H9 (cell line): ENCODE measurements around the gene ZBTB20. TPM values are rescaled to one million over a fixed set of nuclear protein-coding genes. Genes with fewer than 3 reads are reported as not detected.

Source experiments
- DNase-seq: peaks from one replicate; pipeline ENCODE4 v3.0.0-alpha.2; 2017
- H2AFZ ChIP-seq: one replicate; pipeline ENCODE4 v1.6.1; 2013; ENCODE audit warnings: mild to moderate bottlenecking, low read length, control low read depth, moderate library complexity
- H2AK5ac ChIP-seq: 2 replicates; pipeline ENCODE4 v1.6.1; 2013; ENCODE audit warnings: low read length, control low read depth, mixed read lengths; ENCODE audit not compliant: insufficient read length
- H2BK120ac ChIP-seq: one replicate; pipeline ENCODE4 v1.6.1; 2013; ENCODE audit warnings: low read depth, mild to moderate bottlenecking, low read length, control low read depth, inconsistent platforms; ENCODE audit not compliant: poor library complexity, severe bottlenecking
- H2BK12ac ChIP-seq: 2 replicates; pipeline ENCODE4 v1.6.1; 2013; ENCODE audit warnings: low read length, control low read depth, mixed read lengths, low read depth; ENCODE audit not compliant: insufficient read length
- H2BK15ac ChIP-seq: 2 replicates; pipeline ENCODE4 v1.6.1; 2013; ENCODE audit warnings: low read depth, low read length, control low read depth
- H2BK20ac ChIP-seq: one replicate; pipeline ENCODE4 v1.6.1; 2013; ENCODE audit warnings: low read depth, mild to moderate bottlenecking, low read length, control low read depth, inconsistent platforms; ENCODE audit not compliant: poor library complexity, severe bottlenecking
- H2BK5ac ChIP-seq: 2 replicates; pipeline ENCODE4 v1.6.1; 2013; ENCODE audit warnings: low read length, control low read depth, mixed read lengths; ENCODE audit not compliant: insufficient read length
- H3K14ac ChIP-seq: 2 replicates; pipeline ENCODE4 v1.6.1; 2013; ENCODE audit warnings: low read length, control low read depth; ENCODE audit not compliant: insufficient read depth
- H3K18ac ChIP-seq: 2 replicates; pipeline ENCODE4 v1.6.1; 2013; ENCODE audit warnings: low read depth, mild to moderate bottlenecking, mixed read lengths, low read length, control low read depth; ENCODE audit not compliant: insufficient read length
- H3K23ac ChIP-seq: 2 replicates; pipeline ENCODE4 v1.6.1; 2013; ENCODE audit warnings: low read length, control low read depth, mixed read lengths, low read depth; ENCODE audit not compliant: insufficient read length
- H3K23me2 ChIP-seq: 2 replicates; pipeline ENCODE4 v1.6.1; 2013; ENCODE audit warnings: low read depth, mild to moderate bottlenecking, mixed read lengths, low read length, control low read depth; ENCODE audit not compliant: insufficient read length, poor library complexity, severe bottlenecking
- H3K27ac ChIP-seq: 2 replicates; pipeline ENCODE4 v1.5.1; 2013; ENCODE audit warnings: low read length, control low read depth, mixed read lengths, low read depth; ENCODE audit not compliant: insufficient read length
- H3K27me3 ChIP-seq: 2 replicates; pipeline ENCODE4 v1.6.1; 2013; ENCODE audit warnings: low read length, control low read depth, inconsistent platforms; ENCODE audit not compliant: insufficient read depth
- H3K4ac ChIP-seq: 2 replicates; pipeline ENCODE4 v1.6.1; 2013; ENCODE audit warnings: low read depth, mild to moderate bottlenecking, control low read depth, inconsistent platforms, low read length, moderate library complexity
- H3K4me1 ChIP-seq: 2 replicates; pipeline ENCODE4 v1.6.1; 2013; ENCODE audit warnings: low read length, control low read depth, inconsistent platforms; ENCODE audit not compliant: insufficient read depth
- H3K4me2 ChIP-seq: 2 replicates; pipeline ENCODE4 v1.6.1; 2013; ENCODE audit warnings: low read length, control low read depth, mixed read lengths; ENCODE audit not compliant: insufficient read length, insufficient read depth
- H3K56ac ChIP-seq: 2 replicates; pipeline ENCODE4 v1.6.1; 2013; ENCODE audit warnings: low read depth, mild to moderate bottlenecking, mixed read lengths, low read length, control low read depth; ENCODE audit not compliant: insufficient read length
- H3K79me1 ChIP-seq: 2 replicates; pipeline ENCODE4 v1.6.1; 2013; ENCODE audit warnings: low read depth, mild to moderate bottlenecking, moderate library complexity, low read length, control low read depth, inconsistent platforms; ENCODE audit not compliant: insufficient read depth, poor library complexity, severe bottlenecking
- H3K79me2 ChIP-seq: 2 replicates; pipeline ENCODE4 v1.6.1; 2013; ENCODE audit warnings: low read length, control low read depth, inconsistent platforms; ENCODE audit not compliant: insufficient read depth
- H3K9ac ChIP-seq: 2 replicates; pipeline ENCODE4 v1.6.1; 2013; ENCODE audit warnings: low read length, control low read depth, mixed read lengths; ENCODE audit not compliant: insufficient read length; ENCODE audit errors: extremely low read depth
- H3K9me3 ChIP-seq: one replicate; pipeline ENCODE4 v1.6.1; 2013; ENCODE audit warnings: low read depth, low read length, inconsistent platforms; ENCODE audit not compliant: control insufficient read depth
- H3T11ph ChIP-seq: one replicate; pipeline ENCODE4 v1.6.1; 2013; ENCODE audit warnings: mild to moderate bottlenecking, low read length, control low read depth, inconsistent platforms
- H4K20me1 ChIP-seq: one replicate; pipeline ENCODE4 v1.6.1; 2013; ENCODE audit not compliant: control insufficient read depth, insufficient read length, insufficient read depth
- H4K5ac ChIP-seq: 2 replicates; pipeline ENCODE4 v1.6.1; 2013; ENCODE audit warnings: low read depth, mild to moderate bottlenecking, mixed read lengths, low read length, control low read depth; ENCODE audit not compliant: insufficient read length
- H4K8ac ChIP-seq: replicated peaks from 2 replicates; pipeline ENCODE4 v1.6.1; 2013; ENCODE audit warnings: low read length, control low read depth, mixed read lengths, low read depth; ENCODE audit not compliant: insufficient read length
- H4K91ac ChIP-seq: 2 replicates; pipeline ENCODE4 v1.6.1; 2013; ENCODE audit warnings: low read depth, mild to moderate bottlenecking, moderate library complexity, mixed read lengths, low read length, control low read depth; ENCODE audit not compliant: insufficient read length
- H3K27ac Mint-ChIP-seq, 3 experiments: 2 replicates in 2 of 3; 3 replicates in 1 of 3; pipeline ENCODE4 v1.8.0; 2020 to 2021; ENCODE audit warnings: mixed read lengths in 3 of 3, mild to moderate bottlenecking in 1 of 3, moderate library complexity in 1 of 3
- H3K27me3 Mint-ChIP-seq: 2 replicates; pipeline ENCODE4 v1.8.0; 2021; ENCODE audit warnings: low read depth, mild to moderate bottlenecking, moderate library complexity, mixed read lengths
- H3K36me3 Mint-ChIP-seq, 3 experiments: 2 replicates in 2 of 3; 3 replicates in 1 of 3; pipeline ENCODE4 v1.8.0; 2020 to 2021; ENCODE audit warnings: low read depth in 3 of 3, mixed read lengths in 3 of 3; ENCODE audit not compliant: insufficient read depth in 1 of 3
- H3K4me1 Mint-ChIP-seq, 2 experiments: 2 replicates each; pipeline ENCODE4 v1.8.0; 2020; ENCODE audit warnings: mixed read lengths in 2 of 2
- H3K4me3 Mint-ChIP-seq, 2 experiments: 2 replicates in 1 of 2; 3 replicates in 1 of 2; pipeline ENCODE4 v1.8.0; 2020 to 2021; ENCODE audit warnings: mild to moderate bottlenecking in 2 of 2, mixed read lengths in 2 of 2, moderate library complexity in 1 of 2
- H3K9me3 Mint-ChIP-seq, 2 experiments: 2 replicates in 1 of 2; 3 replicates in 1 of 2; pipeline ENCODE4 v1.8.0; 2020; ENCODE audit warnings: mild to moderate bottlenecking in 2 of 2, mixed read lengths in 2 of 2, moderate library complexity in 1 of 2
- CTCF ChIP-seq: fragments of 200-600 bp; sonication (generic); conservative IDR thresholded peaks from 3 replicates; pipeline ENCODE4 v1.8.0; 2021; ENCODE audit warnings: antibody characterized with exemption, mild to moderate bottlenecking
- WGBS: extraction: QIAGEN DNeasy Blood & Tissue Kit; methylation state at CpG from one replicate; pipeline ENCODE4 v1.1.7; 2013; ENCODE audit warnings: missing lambda C conversion rate, low lambda C conversion rate, mixed read lengths; ENCODE audit not compliant: insufficient read length; ENCODE audit errors: extremely low coverage; 5-methylcytosine and 5-hydroxymethylcytosine counted together
- total RNA-seq: library from RNA; stranded (reverse); gene quantifications from 2 replicates; pipeline ENCODE4 v1.2.1, GENCODE V29; 2021

The ZBTB20 gene
- total RNA-seq, 1 experiment from 2014 or later: 0.70 TPM

DNA sequence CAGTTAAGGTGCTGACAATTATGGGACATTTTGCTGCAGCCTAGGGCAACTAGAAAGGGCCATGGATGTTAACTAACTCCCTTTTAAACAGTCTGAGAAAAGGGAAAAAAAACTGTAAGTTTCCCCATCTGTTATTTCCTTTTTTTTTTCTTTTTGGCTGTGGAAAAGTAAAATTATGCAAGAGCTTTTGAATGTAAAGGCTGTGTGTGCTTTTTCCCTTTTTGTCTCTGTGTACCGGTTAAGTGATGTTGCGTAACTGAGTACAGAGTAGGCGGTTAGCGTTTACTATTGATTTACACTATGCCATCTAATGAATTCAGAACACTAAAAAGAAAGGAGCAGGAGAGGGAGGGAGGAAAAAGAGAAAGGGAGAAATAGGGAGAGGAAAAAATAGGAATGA, 449.7 kb downstream of the ZBTB20 start:
- no peak overlapping the region for H3K14ac ChIP-seq
- H4K8ac ChIP-seq: no peak overlapping the region
- no peak overlapping the region for H2BK120ac ChIP-seq
- no peak overlapping the region for H2BK5ac ChIP-seq
- H3K23me2 ChIP-seq: no peaks in the 10 kb centered on the region
- no peak overlapping the region for H3K4ac ChIP-seq
- no peak overlapping the region for H3K23ac ChIP-seq
- H3K36me3 Mint-ChIP-seq: no peaks in the 10 kb centered on the region
- H3K18ac ChIP-seq: no peak overlapping the region
- no peaks in the 10 kb centered on the region for H3K79me2 ChIP-seq
- H3K4me1 ChIP-seq: peaks cover 5% of the 10 kb centered on the region; the same call in 1 of the 2 replicates
- no peak overlapping the region; a peak in 1 of 7 replicates for H3K27ac Mint-ChIP-seq
- no peaks in the 10 kb centered on the region for H4K20me1 ChIP-seq
- no peak overlapping the region for H3T11ph ChIP-seq
- no peak overlapping the region for H2AFZ ChIP-seq
- H3K27me3 Mint-ChIP-seq: no peaks in the 10 kb centered on the region
- H3K9ac ChIP-seq: no peak overlapping the region
- no CpG with 5 or more reads among the region's 4 CpGs for WGBS
- peaks cover 48 to 54% of the 10 kb centered on the region in 2 experiments for H3K4me1 Mint-ChIP-seq
- H3K9me3 Mint-ChIP-seq: no peaks in the 10 kb centered on the region
- no peak for TF ChIP-seq CTCF
- no peak overlapping the region for H2BK15ac ChIP-seq
- H4K5ac ChIP-seq: no peak overlapping the region
- H3K27me3 ChIP-seq: no peaks in the 10 kb centered on the region
- H3K79me1 ChIP-seq: no peaks in the 10 kb centered on the region
- no peaks in the 10 kb centered on the region for H3K9me3 ChIP-seq
- no peak overlapping the region for H2BK20ac ChIP-seq
- H3K4me2 ChIP-seq: no peak overlapping the region
- no peak for DNase-seq
- H3K27ac ChIP-seq: no peak overlapping the region
- H3K4me3 Mint-ChIP-seq: no peak overlapping the region
- no peak overlapping the region for H2AK5ac ChIP-seq
- no peak overlapping the region for H3K56ac ChIP-seq
- H2BK12ac ChIP-seq: no peak overlapping the region
- no peak overlapping the region for H4K91ac ChIP-seq
